Astrocyte (in vitro differentiated cells and primary cell): ENCODE data around the gene PRSS1. TPM values are rescaled to one million over a fixed set of nuclear protein-coding genes. Genes with fewer than 3 reads are reported as not detected.
"Not testable (repeated sequence)": the region's sequence is repeated elsewhere in the genome, so short reads cannot be mapped to it uniquely, and the experiment has no call there.

ENCODE experiments used
- DNase-seq: peaks from one replicate; pipeline ENCODE4 v3.0.0-alpha.2; 2010; ENCODE audit warnings: low read depth
- FAIRE-seq: peaks from 2 replicates; lab custom pipeline; 2011; peaks lifted over from hg19 to GRCh38; lab: Jason Lieb, UNC
- H2AFZ ChIP-seq: 2 replicates; pipeline ENCODE4 v1.6.0; 2012; ENCODE audit warnings: low read depth, low read length, inconsistent platforms
- H3K27ac ChIP-seq: 2 replicates; pipeline ENCODE4 v1.5.1; 2011; ENCODE audit warnings: low read depth, low read length, inconsistent platforms
- H3K27me3 ChIP-seq: 2 replicates; pipeline ENCODE4 v1.6.0; 2011; ENCODE audit warnings: low read length, inconsistent platforms; ENCODE audit not compliant: insufficient read depth
- H3K36me3 ChIP-seq: 2 replicates; pipeline ENCODE4 v1.5.1; 2011; ENCODE audit warnings: low read length, inconsistent platforms; ENCODE audit not compliant: insufficient read depth
- H3K4me1 ChIP-seq: 2 replicates; pipeline ENCODE4 v1.5.1; 2011; ENCODE audit warnings: low read length, inconsistent platforms; ENCODE audit not compliant: insufficient read depth
- H3K4me2 ChIP-seq: 2 replicates; pipeline ENCODE4 v1.6.0; 2012; ENCODE audit warnings: low read length, inconsistent platforms
- H3K4me3 ChIP-seq: 2 replicates; pipeline ENCODE4 v1.5.1; 2011; ENCODE audit warnings: low read depth, mild to moderate bottlenecking, low read length, inconsistent platforms; ENCODE audit not compliant: insufficient read depth
- H3K79me2 ChIP-seq: 2 replicates; pipeline ENCODE4 v1.6.0; 2012; ENCODE audit warnings: mild to moderate bottlenecking, low read length, inconsistent platforms; ENCODE audit not compliant: insufficient read depth
- H3K9ac ChIP-seq: 2 replicates; pipeline ENCODE4 v1.6.0; 2012; ENCODE audit warnings: mild to moderate bottlenecking, low read length, inconsistent platforms
- H3K9me3 ChIP-seq: 2 replicates; pipeline ENCODE4 v1.5.1; 2012; ENCODE audit warnings: low read depth, mild to moderate bottlenecking, low read length, inconsistent platforms; ENCODE audit not compliant: insufficient read depth
- H4K20me1 ChIP-seq: 2 replicates; pipeline ENCODE4 v1.6.0; 2012; ENCODE audit warnings: low read length, inconsistent platforms; ENCODE audit not compliant: insufficient read depth
- H3K27ac Mint-ChIP-seq: one replicate; pipeline ENCODE4 v1.8.0; 2021; ENCODE audit warnings: mild to moderate bottlenecking, mixed read lengths; ENCODE audit not compliant: unreplicated experiment
- H3K27me3 Mint-ChIP-seq: one replicate; pipeline ENCODE4 v1.8.0; 2021; ENCODE audit warnings: low read depth, mixed read lengths; ENCODE audit not compliant: unreplicated experiment
- H3K36me3 Mint-ChIP-seq: one replicate; pipeline ENCODE4 v1.8.0; 2021; ENCODE audit warnings: low read depth, mixed read lengths; ENCODE audit not compliant: unreplicated experiment
- H3K4me1 Mint-ChIP-seq: one replicate; pipeline ENCODE4 v1.8.0; 2021; ENCODE audit warnings: low read depth, mixed read lengths; ENCODE audit not compliant: unreplicated experiment
- H3K4me3 Mint-ChIP-seq: one replicate; pipeline ENCODE4 v1.8.0; 2021; ENCODE audit warnings: mild to moderate bottlenecking, moderate library complexity, mixed read lengths; ENCODE audit not compliant: unreplicated experiment
- H3K9me3 Mint-ChIP-seq: one replicate; pipeline ENCODE4 v1.8.0; 2021; ENCODE audit warnings: mild to moderate bottlenecking, mixed read lengths; ENCODE audit not compliant: unreplicated experiment
- EZH2 ChIP-seq: IDR thresholded peaks from 2 replicates; pipeline ENCODE4 v1.6.1; 2012; ENCODE audit warnings: mild to moderate bottlenecking, low read length, inconsistent platforms; ENCODE audit not compliant: insufficient read depth
- total RNA-seq: library from RNA; stranded (reverse); gene quantifications from 2 replicates; pipeline ENCODE4 v1.2.1, GENCODE V29; 2021
- TF ChIP-seq, protein P1 (sequence below): IDR thresholded peaks from 2 replicates; pipeline ENCODE4 v1.5.1; 2011; ENCODE audit warnings: low read depth, mild to moderate bottlenecking, inconsistent platforms, low read length, moderate library complexity; ENCODE audit not compliant: insufficient read depth

The PRSS1 gene
- total RNA-seq, 1 donor from 2014 or later, result not detected

DNA sequence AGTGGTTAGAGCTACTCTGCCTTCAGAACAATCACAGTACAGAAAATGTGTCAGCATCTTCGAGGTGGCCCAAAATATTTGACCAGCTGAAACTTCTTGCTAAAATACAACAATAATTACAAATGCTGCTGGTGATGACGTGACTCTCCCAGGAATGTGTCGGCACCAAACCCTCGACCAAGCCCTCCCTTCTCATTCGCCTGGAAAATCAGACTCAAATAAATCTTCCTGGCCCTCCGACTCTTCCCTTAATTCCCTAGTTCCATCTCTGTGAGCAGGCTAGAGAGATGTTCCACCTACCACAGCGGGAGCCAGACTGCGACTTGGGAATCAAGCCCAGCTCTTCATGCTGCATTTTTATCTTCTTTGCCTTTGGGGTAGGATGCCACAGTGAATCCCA, 25.6 kb downstream of the PRSS1 start:
- H3K9me3 Mint-ChIP-seq, result no peaks in the 10 kb centered on the region
- DNase-seq (peak; percentile 69), FAIRE-seq (no peak)
- no peaks in the 10 kb centered on the region for H3K9me3 ChIP-seq
- H3K27ac Mint-ChIP-seq, result no peak overlapping the region
- no peak overlapping the region for H3K9ac ChIP-seq
- H3K4me3 ChIP-seq, result no peak overlapping the region
- H3K27ac ChIP-seq, result peak overlapping the region; percentile 24
- H3K27me3 ChIP-seq, result peaks cover 10% of the 10 kb centered on the region
- H3K4me2 ChIP-seq, result peak overlapping the region; percentile 43
- TF ChIP-seq, protein P1, sequence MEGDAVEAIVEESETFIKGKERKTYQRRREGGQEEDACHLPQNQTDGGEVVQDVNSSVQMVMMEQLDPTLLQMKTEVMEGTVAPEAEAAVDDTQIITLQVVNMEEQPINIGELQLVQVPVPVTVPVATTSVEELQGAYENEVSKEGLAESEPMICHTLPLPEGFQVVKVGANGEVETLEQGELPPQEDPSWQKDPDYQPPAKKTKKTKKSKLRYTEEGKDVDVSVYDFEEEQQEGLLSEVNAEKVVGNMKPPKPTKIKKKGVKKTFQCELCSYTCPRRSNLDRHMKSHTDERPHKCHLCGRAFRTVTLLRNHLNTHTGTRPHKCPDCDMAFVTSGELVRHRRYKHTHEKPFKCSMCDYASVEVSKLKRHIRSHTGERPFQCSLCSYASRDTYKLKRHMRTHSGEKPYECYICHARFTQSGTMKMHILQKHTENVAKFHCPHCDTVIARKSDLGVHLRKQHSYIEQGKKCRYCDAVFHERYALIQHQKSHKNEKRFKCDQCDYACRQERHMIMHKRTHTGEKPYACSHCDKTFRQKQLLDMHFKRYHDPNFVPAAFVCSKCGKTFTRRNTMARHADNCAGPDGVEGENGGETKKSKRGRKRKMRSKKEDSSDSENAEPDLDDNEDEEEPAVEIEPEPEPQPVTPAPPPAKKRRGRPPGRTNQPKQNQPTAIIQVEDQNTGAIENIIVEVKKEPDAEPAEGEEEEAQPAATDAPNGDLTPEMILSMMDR, result no peak
- peaks cover 4% of the 10 kb centered on the region for H3K36me3 Mint-ChIP-seq
- no peaks in the 10 kb centered on the region for H4K20me1 ChIP-seq
- H3K4me1 Mint-ChIP-seq, result peaks cover 1% of the 10 kb centered on the region
- H3K4me3 Mint-ChIP-seq, result no peak overlapping the region
- no peaks in the 10 kb centered on the region for H3K36me3 ChIP-seq
- no peak overlapping the region for H2AFZ ChIP-seq
- H3K27me3 Mint-ChIP-seq, result peaks cover 37% of the 10 kb centered on the region
- peaks cover 12% of the 10 kb centered on the region for H3K4me1 ChIP-seq
- H3K79me2 ChIP-seq, result no peaks in the 10 kb centered on the region

DNA sequence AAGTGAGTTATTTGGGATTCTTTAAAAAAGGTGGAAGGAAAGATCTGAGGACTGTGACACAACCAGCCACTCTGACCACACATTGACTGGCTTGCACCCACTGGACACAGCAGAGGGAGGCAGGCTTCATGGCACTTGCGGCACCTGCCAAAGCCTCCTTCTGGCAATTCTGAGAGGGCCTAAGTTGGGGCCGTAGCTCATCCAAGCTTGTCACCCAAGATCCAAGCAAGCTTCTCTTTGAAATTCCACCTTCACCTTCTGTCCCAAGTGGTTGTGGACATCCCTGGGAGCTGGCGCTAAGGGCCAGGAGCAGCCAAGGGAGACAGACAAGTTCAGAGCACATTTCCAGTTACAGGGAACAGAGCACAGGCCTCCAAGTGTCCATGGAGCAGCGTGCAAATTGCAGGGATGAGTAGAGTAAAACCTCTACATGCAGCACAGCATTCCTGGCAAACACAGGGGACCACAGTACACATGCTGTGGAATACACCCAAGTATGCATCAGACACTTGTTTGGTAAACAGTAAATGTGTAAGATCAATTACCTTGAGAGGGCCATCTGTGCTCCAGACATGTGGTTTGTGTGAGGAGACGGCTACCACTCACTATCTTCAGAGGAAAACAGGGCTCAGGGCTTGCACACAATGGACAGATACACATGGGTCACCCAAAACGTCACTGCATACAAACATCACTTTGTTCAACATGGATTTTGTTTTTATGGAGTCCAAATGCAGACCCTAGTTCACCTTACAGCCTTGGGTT, 26.3 kb downstream of the PRSS1 start:
- H3K4me3 ChIP-seq, H3K4me1 Mint-ChIP-seq, H3K4me3 Mint-ChIP-seq, H3K9me3 ChIP-seq, H3K36me3 Mint-ChIP-seq, H3K9ac ChIP-seq, H3K27ac ChIP-seq, FAIRE-seq, H3K9me3 Mint-ChIP-seq, H3K27me3 ChIP-seq, H3K79me2 ChIP-seq, H2AFZ ChIP-seq, H3K27ac Mint-ChIP-seq, H4K20me1 ChIP-seq, H3K36me3 ChIP-seq: not testable (repeated sequence)
- peaks cover 12% of the 10 kb centered on the region for H3K4me1 ChIP-seq
- peak; percentile 53 for DNase-seq
- peak overlapping the region; percentile 66 for H3K4me2 ChIP-seq
- peaks cover 40% of the 10 kb centered on the region for H3K27me3 Mint-ChIP-seq

DNA sequence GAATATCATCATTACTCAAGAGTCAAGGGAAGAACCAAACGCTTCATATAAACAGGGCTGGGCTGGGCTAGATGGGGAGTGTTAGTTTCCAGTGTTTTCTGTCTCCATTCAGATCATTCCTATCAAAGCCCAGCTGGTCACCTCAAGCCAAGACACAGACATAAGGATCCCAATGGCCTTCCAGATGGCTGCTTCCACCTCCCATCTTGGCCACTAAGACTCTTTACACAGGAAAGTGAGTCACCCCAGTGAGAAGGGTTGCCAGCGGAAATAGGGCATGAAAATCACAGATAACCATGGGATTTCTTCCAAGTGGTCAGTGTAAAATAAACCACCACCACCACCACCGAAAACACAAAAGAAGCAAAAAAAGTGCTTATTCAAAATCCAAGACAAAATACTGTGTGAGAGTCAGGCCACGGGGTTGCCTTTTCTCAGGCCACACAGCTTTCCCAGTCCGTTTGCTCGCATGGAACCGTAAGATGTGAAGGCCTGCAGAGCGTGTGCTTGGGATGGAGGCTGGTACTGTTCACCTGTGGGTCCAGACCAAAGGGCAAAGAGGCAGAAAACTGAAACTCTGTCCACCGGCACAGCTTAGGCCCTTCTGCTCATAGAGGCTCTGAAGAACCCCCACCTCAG, 27.1 kb downstream of the PRSS1 start:
- Mint-ChIP-seq H3K4me1 (peaks cover 1% of the 10 kb centered on the region), H3K27me3 (peaks cover 37% of the 10 kb centered on the region), H3K27ac (no peak overlapping the region), H3K9me3 (no peaks in the 10 kb centered on the region), H3K4me3 (no peak overlapping the region), H3K36me3 (peaks cover 7% of the 10 kb centered on the region)
- H3K9ac ChIP-seq, result peak overlapping the region; percentile 42
- H4K20me1 ChIP-seq, result no peaks in the 10 kb centered on the region
- H3K27ac ChIP-seq, result peak overlapping the region; percentile 59
- no peak overlapping the region for H3K4me3 ChIP-seq
- peaks cover 12% of the 10 kb centered on the region for H3K4me1 ChIP-seq
- H3K9me3 ChIP-seq, result no peaks in the 10 kb centered on the region
- H2AFZ ChIP-seq, result no peak overlapping the region
- no peaks in the 10 kb centered on the region for H3K36me3 ChIP-seq
- peak overlapping the region; percentile 66 for H3K4me2 ChIP-seq
- H3K27me3 ChIP-seq, result peaks cover 6% of the 10 kb centered on the region
- H3K79me2 ChIP-seq, result no peaks in the 10 kb centered on the region
- DNase-seq, result peak; percentile 91
- FAIRE-seq, result no peak
- no peak for TF ChIP-seq EZH2
- TF ChIP-seq, protein P1, result no peak

DNA sequence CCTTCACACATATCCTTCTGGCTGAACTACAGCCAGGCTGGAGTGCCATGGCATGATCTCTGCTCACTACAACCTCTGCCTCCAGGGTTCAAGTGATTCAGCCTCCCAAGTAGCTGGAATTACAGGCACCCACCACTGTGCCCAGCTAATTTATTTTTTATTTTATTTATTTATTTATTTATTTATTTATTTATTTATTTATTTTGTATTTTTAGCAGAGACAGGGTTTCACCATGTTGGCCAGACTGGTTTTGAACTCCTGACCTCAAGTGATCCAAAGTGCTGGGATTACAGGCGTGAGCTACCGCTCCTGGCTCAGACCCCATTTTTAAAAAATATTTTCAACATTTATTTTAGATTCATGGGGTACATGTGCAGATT, 27.6 kb downstream of the PRSS1 start:
- not testable (repeated sequence) for H4K20me1 ChIP-seq, H2AFZ ChIP-seq, FAIRE-seq, H3K9me3 Mint-ChIP-seq, H3K27me3 ChIP-seq, H3K36me3 ChIP-seq, DNase-seq, H3K36me3 Mint-ChIP-seq, H3K4me3 ChIP-seq, H3K4me1 Mint-ChIP-seq, H3K79me2 ChIP-seq, H3K27ac Mint-ChIP-seq, H3K4me3 Mint-ChIP-seq, H3K9me3 ChIP-seq
- H3K9ac ChIP-seq, result peak overlapping the region; percentile 42
- H3K4me1 ChIP-seq, result peaks cover 12% of the 10 kb centered on the region
- H3K27ac ChIP-seq, result peak overlapping the region; percentile 59
- peaks cover 34% of the 10 kb centered on the region for H3K27me3 Mint-ChIP-seq
- peak overlapping the region; percentile 66 for H3K4me2 ChIP-seq
